HG03135 (cell line): ENCODE data around the gene SPRYD7.
"Not testable (repeated sequence)": the region's sequence is repeated elsewhere in the genome, so short reads cannot be mapped to it uniquely, and the experiment has no call there.

ENCODE experiments used
- ATAC-seq: cut with Tn5 transposase; IDR thresholded peaks from one replicate; pipeline ENCODE4 v1.9.1; 2021; ENCODE audit warnings: mild to moderate bottlenecking, moderate library complexity; ENCODE audit not compliant: unreplicated experiment

SPRYD7 gene

DNA sequence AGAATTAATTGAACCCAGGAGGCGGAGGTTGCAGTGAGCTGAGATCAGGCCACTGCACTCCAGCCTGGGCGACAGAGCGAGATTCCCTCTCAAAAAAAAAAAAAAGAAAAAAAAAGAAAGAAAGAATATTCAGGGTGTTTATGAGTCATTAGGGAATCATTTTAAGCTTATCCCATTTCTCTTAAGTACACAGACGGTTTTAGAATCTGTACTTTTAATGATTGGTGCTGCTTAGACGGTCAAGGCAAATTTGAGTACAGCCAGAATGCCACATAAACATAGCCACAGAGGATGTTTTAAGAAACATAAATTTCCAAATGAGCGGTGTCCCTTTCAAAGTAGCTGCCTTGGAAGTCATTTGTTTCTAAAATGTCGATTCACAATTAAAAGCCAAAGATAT lies 2.6 kb downstream of the SPRYD7 start:
- ATAC-seq, result no peak

DNA sequence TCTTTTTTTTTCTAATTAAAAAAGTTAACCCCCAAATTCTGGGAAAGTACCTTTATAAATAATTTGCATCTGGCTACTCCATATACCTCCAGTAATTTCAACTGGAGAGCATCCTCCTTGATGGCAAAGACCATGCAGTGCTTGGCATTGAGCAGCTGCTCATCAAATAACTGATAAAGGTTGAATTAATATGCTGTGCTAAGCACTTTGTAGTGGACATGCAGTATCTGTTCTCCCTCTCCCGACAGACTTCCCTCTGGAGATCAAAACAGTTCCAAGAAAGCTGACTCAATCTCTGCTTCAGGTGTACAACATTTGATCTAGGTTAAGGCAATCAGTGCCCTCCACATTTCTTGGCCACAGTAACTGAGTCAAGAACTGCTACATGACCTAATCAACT lies 3.3 kb downstream of the SPRYD7 start:
- no peak for ATAC-seq

DNA sequence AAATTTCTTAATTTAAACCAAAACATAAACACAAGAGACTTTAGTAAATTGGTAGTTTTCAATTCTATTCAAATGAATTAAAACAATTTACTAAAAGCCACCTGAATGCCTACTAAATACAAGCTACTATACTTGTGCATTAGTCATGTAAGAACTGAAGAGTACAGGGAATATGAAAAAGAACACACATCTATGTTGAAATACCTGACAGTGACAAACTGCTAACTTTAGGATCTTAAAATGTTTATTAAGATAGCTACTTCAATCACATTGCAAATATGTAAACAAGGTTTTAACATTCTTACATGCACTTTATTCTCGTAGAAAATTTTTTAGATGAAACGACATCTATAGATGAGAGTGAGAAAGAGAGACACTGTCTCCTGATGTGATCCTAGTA lies 4.1 kb downstream of the SPRYD7 start:
- no peak for ATAC-seq

DNA sequence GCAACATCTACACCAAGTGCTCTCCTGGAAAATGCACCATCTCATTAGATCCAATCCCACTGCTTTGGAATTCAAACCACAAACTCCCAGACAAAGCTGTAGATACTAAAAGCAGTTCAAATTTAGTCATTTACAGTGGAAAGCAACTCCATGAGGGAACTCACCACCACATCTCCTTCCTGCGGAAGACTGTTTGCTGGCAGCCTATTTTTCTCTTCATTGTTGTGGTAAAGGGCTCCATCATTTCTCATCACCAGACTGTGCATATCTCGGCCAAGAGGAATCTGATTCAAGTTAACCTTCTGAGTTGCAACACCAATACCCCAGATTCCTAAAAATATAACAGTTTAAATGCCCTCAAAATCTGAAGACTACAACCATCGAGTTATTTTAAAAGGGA lies 8.4 kb downstream of the SPRYD7 start:
- no peak for ATAC-seq

DNA sequence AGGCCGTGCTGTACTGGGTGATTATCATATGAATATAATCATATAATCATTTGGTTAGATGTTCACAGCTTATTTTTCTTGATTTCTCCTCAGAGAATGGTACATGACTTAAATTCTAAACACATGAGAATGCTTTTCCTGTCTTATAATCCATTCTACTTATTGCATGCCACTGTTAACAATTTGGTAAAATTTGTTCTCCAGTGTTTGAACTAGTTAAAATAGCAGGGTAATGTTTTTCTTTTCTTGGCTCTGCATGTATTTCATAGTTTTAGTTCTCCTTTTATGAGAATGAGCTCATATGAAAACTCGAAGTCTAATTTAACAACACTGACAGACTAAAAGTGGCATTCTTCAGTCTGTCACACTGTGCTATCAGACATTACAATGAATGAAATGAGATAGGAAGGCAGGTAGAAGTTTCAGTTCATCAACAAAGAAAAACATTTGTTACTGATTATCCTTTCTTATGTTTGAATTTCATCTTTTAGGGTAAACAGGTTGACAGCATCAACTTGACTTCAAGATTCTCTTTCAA lies 10.2 kb downstream of the SPRYD7 start:
- no peak for ATAC-seq

DNA sequence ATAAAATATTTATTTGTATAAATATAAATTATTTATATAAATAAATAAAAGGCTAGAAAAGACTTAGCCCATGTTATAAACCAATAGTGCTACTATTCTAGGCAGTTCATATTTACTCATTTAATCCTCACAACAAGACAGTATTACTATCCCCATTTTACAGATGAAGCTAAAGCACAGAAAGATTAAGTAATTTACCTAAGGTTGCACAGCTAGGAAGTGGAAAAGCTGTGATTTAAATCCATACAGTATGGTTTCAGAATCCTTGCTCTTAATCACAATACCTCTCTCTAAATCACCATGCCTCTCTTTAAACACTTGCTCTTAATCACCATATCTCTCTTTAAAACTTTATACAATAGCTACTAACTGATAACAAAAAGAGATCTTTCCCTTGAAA lies 13.8 kb downstream of the SPRYD7 start:
- ATAC-seq, result no peak

DNA sequence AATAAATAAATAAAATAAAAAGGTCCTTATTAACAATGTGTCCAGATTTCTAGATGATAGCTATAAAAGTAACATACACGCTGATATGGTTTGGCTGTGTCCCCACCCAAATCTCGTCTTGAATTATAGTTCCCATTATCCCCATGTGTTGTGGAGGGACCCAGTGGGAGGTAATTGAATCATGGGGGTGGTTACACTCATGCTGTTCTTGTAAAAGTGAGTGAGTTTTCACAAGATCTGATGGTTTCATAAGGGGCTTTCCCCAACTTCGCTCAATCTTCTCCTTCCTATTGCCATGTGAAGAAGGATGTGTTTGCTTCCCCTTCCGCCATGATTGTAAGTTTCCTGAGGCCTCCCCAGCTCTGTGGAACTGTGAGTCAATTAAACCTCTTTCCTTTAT lies 15.2 kb downstream of the SPRYD7 start:
- ATAC-seq, result not testable (repeated sequence)

DNA sequence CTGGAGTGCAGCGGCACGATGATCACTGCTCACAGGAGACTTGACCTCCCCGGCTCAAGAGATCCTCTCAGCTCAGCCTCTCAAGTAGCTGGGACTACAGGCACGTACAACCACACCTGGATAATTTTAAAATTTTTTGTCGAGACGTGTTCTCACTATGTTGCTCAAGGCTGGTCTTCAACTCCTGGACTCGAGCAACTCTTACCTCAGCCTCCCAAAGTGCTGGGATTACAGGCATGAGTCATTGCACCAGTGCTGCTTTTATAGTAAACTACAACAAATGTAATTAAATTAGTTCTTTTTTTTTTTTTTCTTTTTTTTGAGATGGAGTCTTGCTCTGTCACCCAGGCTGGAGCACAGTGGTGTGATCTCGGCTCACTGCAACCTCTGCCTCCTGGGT lies 18.0 kb downstream of the SPRYD7 start:
- ATAC-seq, result not testable (repeated sequence)

DNA sequence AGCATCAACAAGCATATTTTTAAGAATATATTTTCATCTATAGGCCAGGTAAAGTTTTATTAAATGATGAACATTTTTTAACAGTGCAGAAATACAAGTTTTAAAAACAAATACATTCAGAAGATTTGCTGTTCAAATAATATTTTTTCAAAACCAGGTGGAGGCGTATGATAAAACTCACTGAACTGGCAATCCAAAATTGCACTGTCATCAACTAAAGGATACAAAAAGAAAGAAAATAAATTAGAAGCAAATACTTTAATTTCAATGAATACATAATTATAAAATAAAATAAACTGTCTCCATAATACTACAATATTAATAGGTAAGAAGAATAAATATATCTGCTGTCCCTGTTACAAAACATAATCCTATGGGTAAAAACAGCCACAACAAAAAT lies 21.2 kb downstream of the SPRYD7 start:
- no peak for ATAC-seq

DNA sequence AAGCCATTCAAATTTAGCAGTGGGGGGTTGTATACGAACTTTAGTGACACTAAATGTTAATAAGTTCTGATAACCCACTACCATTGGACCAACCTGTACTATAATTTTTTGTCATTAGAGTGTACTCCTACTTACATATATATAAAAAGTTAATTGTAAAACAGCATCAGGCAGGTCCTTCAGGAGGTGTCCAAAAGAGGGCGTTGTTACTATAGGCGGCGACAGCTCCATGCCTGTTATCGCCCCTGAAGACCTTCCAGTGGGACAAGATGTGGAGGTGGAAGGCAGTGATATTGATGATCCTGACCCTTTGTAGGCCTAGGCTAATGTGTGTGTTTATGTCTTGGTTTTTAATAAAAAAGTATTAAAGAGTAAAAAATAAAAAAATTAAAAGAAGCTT lies 27.5 kb downstream of the SPRYD7 start:
- ATAC-seq, result no peak

DNA sequence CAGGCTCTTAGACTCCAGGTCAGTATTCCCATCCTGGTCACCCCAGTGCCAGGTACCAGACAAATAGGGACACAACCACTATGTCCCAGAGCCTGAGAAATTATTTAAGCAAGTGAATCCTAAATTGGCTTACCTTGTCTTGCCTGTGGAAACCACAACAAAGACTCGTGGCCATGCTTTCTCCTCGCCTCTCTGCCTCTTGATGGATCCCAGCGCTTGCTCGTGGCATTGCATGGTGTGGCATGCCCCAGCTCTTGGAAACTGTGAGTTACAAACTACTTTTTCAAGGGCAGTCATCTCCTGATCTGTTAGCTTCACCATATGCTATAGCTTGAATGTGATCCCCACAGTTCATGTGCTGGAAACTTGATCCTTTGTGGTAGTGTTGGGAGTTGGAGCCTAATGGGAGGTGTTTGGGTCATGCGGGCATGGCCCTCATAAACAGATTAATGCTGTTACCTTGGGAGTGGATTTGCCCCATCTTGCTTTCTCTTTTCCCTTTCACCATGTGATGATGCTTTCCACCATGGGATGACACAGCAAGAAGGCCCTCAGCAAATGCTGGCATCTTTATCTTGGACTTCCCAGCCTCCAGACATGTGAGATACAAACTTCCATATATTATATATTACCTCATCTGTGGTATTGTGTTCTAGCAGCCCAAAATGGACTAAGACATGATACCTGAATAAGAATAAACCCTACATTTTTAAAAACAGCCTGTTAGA lies 31.2 kb downstream of the SPRYD7 start:
- no peak for ATAC-seq

DNA sequence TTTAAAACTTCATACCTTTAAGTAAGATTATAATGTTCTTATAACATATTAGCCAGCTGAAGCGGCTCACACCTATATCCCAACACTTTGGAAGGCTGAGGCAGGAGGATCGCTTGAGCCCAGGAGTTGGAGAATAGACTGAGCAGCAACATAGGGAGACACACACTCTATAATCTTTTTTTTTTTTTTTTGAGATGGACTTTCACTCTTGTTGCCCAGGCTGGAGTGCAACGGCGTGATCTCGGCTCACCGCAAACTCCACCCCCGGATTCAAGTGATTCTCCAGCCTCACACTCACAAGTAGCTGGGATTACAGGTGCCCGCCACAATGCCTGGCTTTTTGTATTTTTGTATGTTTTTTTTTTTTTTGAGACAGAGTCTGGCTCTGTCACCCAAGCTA lies 37.3 kb downstream of the SPRYD7 start:
- ATAC-seq, result no peak

DNA sequence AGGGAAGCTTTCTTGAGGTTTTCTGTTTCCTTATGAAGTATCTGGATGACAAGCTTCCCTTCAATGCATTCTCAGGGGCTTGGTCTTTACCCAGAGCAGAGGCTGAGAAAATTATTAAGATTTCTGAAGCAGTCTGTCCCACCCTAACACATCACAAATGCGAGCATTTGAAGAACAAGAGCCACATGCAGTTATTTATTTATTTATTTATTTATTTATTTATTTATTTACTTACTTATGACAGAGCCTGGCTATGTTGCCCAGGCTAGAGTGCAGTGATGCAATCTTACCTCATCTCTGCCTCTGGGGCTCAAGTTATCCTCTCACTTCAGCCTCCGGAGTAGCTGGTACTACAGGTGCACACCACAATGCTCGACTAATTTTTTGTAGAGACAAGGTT lies 38.4 kb downstream of the SPRYD7 start:
- no peak for ATAC-seq

DNA sequence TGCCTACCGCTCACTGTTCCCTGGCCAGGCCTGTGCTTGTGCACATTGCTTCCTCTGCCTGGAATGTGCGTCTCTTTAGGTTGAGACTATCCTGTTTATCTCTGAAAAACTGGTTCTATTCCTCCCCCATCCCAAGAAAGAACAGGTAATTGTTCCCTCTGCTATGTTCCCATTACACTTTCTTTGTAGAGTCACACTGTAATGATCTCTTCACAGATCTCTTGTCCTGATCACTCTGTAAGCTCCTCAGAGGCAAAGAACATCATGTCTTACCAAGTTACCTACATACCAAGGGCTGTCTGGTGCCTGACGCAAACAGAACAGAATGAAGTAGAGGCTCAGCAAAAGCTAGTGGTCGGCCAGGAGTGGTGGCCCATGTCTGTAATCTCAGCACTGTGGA lies 40.3 kb downstream of the SPRYD7 start:
- no peak for ATAC-seq

DNA sequence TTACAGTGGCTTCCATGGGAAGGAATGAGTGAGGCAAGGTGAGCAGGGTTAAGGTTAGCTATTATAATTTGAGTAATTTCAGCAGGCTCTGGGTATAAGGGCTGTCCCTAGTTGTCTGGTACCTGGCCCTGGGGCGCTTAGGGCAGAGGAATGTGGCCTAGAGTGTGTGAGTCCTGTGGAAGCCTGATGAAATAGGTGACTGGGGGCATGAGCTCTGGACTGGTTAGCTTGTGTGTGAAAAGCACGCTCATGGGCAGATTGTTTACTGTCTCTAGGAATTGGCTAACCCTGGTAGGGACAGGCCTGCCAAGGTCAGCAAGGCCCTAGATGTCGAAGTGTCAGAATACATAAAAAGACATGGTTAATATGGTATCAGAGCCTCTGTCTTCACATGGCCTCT lies 42.5 kb downstream of the SPRYD7 start:
- no peak for ATAC-seq

DNA sequence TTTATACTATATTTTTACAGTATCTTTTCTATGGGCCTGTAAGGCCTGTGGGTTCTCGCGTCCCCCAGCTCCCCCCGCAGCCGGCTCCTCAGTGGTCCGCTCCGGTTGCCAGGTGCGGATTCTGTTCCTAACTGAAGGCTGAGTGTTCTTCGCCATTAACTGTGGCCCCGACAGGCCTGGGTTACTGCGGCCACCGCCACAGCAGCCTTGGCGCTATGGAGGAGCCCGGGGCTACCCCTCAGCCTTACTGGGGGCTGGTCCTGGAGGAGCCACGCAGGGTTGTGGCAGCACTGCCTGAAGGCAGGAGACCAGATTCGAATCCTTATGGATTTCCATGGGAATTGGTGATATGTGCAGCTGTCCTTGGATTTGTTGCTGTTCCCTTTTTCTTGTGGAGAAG lies 45.8 kb downstream of the SPRYD7 start:
- no peak for ATAC-seq

DNA sequence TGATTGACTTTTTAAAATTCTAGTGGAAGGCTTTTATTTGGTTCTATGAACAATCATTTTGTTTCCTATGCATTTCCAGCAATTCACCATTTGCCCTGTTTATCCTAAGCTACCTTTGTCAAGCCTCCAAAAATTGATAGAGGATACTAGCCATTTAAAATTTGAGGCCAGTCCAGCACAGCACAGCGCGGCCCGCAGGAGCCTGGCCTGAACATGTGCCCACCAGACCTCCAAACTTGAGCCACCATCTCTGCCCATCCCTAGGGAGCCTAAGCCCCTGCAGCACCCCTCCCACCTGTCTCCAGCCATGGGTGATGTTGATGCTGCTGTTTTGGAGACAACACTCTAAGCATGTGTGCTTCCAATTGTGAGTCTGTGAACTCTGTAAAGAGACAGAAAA lies 57.5 kb downstream of the SPRYD7 start:
- no peak for ATAC-seq

DNA sequence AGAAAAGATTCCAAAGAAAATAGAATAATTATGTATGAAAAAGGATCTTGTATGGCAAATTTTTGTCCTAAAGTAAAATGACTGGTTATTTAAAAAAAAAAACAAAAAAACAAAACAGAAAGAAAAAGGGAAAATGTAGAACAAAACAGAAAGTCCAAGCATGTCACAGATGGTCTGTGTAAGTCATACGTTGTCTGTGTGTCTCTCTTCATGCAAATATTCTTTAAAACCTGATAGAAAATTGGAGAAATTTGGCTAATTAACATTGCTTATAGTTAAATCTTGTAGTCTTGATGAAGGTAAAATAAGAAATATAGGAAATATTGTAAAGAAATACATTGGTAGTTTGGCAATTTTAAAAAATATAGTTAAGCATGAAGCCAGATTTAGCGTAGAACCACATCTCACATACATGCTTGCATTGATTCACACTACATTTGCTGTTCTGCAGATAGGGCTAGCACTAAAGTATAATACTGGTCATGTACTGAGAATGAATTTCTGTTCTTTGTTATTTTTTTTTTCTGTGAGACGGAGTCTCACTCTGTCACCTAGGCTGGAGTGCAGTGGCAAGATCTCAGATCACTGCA lies 58.4 kb downstream of the SPRYD7 start:
- ATAC-seq, result no peak

DNA sequence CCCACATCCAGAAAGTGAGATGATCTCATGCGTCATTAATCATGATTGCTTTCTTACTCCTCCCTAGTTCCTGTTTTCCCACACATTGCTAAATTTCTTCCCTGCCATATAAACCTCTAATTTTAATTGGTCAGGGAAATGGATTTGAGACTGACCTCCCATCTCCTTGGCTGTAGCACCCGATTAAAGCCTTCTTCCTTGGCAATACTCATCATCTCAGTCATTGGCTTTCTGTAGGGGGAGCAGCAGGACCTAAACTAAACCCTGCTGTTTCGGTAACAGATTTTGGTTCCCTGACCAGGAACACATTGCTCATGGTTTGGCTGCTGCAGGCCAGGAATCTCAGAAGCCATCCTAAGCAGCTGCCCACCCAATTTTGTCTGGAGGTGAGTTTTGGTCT lies 61.7 kb downstream of the SPRYD7 start:
- no peak for ATAC-seq

DNA sequence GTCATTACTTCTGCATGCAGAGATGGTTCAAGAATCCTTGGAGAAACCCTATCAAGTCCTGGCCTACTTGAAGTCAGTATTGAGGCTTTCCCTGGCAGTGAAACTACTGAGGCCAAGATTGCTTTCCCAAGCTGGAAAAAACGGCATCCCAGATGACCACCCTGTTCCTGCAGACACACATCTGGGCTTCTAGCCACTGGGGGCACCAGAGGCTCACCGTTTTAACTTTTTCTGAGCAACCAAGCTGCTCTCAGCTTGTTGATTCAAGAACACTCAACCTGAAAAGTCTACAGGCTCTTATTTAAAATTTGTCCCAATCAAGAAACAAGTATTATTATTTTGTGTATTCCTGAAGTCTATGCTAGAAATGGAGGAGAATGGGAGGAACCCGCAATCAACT lies 66.6 kb downstream of the SPRYD7 start:
- ATAC-seq, result no peak

DNA sequence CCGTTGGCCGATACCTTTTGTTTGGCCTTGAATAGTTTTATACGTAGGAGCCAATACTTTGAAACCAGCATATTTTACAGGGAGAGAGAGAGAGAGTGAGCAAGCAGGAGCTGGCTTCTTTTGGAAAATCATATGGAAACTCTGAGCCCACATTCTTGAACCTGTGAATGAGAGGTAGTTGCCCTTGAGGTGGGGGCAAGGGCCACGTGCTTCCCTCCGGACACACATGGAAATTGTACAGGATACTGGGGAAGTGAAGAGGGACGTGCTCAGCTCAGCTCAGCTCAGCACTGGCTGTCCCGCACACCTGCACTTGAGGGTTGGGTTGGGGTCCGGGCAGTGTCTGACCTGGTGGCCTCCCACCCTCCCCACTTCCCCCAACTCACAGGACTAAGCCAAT lies 68.3 kb downstream of the SPRYD7 start:
- no peak for ATAC-seq

DNA sequence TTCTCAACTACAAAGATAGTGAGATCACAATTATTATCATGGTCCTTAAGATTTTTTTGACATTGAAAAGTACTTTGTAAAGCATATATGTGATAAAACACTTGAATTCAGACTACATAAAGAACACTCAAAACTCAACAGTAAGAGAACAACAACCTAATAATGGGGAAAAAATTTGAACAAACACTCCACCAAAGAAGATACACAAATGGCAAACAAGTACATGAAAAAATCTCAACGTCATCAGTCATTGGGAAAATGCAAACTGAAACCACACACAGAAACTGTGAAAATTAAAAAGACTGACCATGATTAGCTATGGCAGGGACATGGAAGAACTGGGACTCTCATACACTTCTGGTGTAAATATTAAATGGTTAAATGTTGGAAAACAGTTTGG lies 70.9 kb downstream of the SPRYD7 start:
- ATAC-seq, result no peak

DNA sequence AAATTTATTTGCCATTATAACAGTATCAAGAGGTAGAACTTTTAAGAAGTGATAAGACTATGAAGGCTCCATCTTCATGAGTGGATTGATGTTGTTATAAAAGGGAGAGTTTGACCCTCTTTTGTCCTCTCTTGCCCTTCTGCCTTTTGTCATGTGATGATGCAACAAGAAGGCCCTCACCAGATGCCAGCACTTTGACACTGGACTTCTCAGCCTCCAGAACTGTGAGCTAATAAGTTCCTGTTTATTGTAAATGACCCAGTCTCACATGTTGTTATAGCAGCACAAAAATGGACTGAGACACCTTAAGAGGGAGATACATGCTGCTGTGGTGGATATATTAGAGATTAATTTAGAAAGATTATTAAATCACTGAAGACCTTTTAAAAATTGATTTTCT lies 71.6 kb downstream of the SPRYD7 start:
- ATAC-seq, result no peak
